Trophoblast cell (in vitro differentiated cells and primary cell): Measurements from ENCODE around the gene TBC1D16.

Source experiments
- DNase-seq, 2 donors: peaks; one replicate each; pipeline ENCODE4 v3.0.0-alpha.2; 2016
- H2AFZ ChIP-seq: 2 replicates; pipeline ENCODE4 v1.6.1; 2013; ENCODE audit warnings: low read length, moderate library complexity, mild to moderate bottlenecking; ENCODE audit not compliant: insufficient read depth, poor library complexity
- H2AK5ac ChIP-seq: 2 replicates; pipeline ENCODE4 v1.6.1; 2013; ENCODE audit warnings: mild to moderate bottlenecking, low read length
- H2BK120ac ChIP-seq: 2 replicates; pipeline ENCODE4 v1.6.1; 2013; ENCODE audit warnings: low read length, mild to moderate bottlenecking, moderate library complexity; ENCODE audit not compliant: insufficient read depth, poor library complexity
- H2BK12ac ChIP-seq: 2 replicates; pipeline ENCODE4 v1.6.1; 2013; ENCODE audit warnings: mild to moderate bottlenecking, low read length, moderate library complexity
- H2BK5ac ChIP-seq: 2 replicates; pipeline ENCODE4 v1.6.1; 2013; ENCODE audit warnings: low read length, low read depth, moderate library complexity, mild to moderate bottlenecking; ENCODE audit not compliant: poor library complexity
- H3K14ac ChIP-seq: 2 replicates; pipeline ENCODE4 v1.6.1; 2013; ENCODE audit warnings: mild to moderate bottlenecking, low read length
- H3K18ac ChIP-seq: 2 replicates; pipeline ENCODE4 v1.6.1; 2013; ENCODE audit warnings: mild to moderate bottlenecking, low read length
- H3K23ac ChIP-seq: 2 replicates; pipeline ENCODE4 v1.6.1; 2013; ENCODE audit warnings: low read length
- H3K27ac ChIP-seq: 2 replicates; pipeline ENCODE4 v1.5.1; 2013; ENCODE audit warnings: low read depth, mild to moderate bottlenecking, inconsistent platforms, low read length, moderate library complexity
- H3K27me3 ChIP-seq: 2 replicates; pipeline ENCODE4 v1.6.1; 2013; ENCODE audit warnings: inconsistent platforms, mild to moderate bottlenecking, low read length, moderate library complexity; ENCODE audit not compliant: insufficient read depth
- H3K36me3 ChIP-seq, 2 experiments: 1 replicate in 1 of 2; 2 replicates in 1 of 2; pipeline ENCODE4 v1.6.1; 2013; ENCODE audit warnings: low read length in 2 of 2, mild to moderate bottlenecking in 2 of 2, moderate library complexity in 1 of 2; ENCODE audit not compliant: insufficient read depth in 2 of 2, control insufficient read depth in 1 of 2
- H3K4ac ChIP-seq: 2 replicates; pipeline ENCODE4 v1.6.1; 2013; ENCODE audit warnings: low read depth, mild to moderate bottlenecking, low read length, moderate library complexity
- H3K4me1 ChIP-seq, 2 experiments: 1 replicate in 1 of 2; 2 replicates in 1 of 2; pipeline ENCODE4 v1.6.1; 2013; ENCODE audit warnings: low read length in 2 of 2, mild to moderate bottlenecking in 2 of 2, moderate library complexity in 1 of 2; ENCODE audit not compliant: insufficient read depth in 2 of 2, control insufficient read depth in 1 of 2
- H3K4me2 ChIP-seq: 2 replicates; pipeline ENCODE4 v1.6.1; 2013; ENCODE audit warnings: inconsistent platforms, mild to moderate bottlenecking, low read length, moderate library complexity
- H3K4me3 ChIP-seq: 2 replicates; pipeline ENCODE4 v1.5.1; 2013; ENCODE audit warnings: mild to moderate bottlenecking, low read depth, low read length, inconsistent platforms
- H3K79me1 ChIP-seq: one replicate; pipeline ENCODE4 v1.6.1; 2013; ENCODE audit warnings: low read length
- H3K79me2 ChIP-seq: 2 replicates; pipeline ENCODE4 v1.6.1; 2013; ENCODE audit warnings: low read length, mild to moderate bottlenecking; ENCODE audit not compliant: control insufficient read depth, insufficient read depth, poor library complexity
- H3K9ac ChIP-seq: 2 replicates; pipeline ENCODE4 v1.6.1; 2013; ENCODE audit warnings: mild to moderate bottlenecking, low read length
- H3K9me3 ChIP-seq: 2 replicates; pipeline ENCODE4 v1.6.1; 2013; ENCODE audit warnings: low read depth, mild to moderate bottlenecking, control low read depth, inconsistent platforms, low read length; ENCODE audit not compliant: insufficient read depth
- H4K12ac ChIP-seq: 2 replicates; pipeline ENCODE4 v1.6.1; 2013; ENCODE audit warnings: low read depth, mild to moderate bottlenecking, low read length, moderate library complexity
- H4K8ac ChIP-seq: 2 replicates; pipeline ENCODE4 v1.6.1; 2013; ENCODE audit warnings: low read depth, mild to moderate bottlenecking, low read length, moderate library complexity
- H4K91ac ChIP-seq: one replicate; pipeline ENCODE4 v1.6.1; 2013; ENCODE audit warnings: low read depth, mild to moderate bottlenecking, low read length, moderate library complexity
- WGBS: extraction: QIAGEN DNeasy Blood & Tissue Kit; methylation state at CpG from one replicate; pipeline ENCODE4 v1.1.7; 2013; ENCODE audit warnings: missing lambda C conversion rate; ENCODE audit not compliant: insufficient read length, insufficient coverage; ENCODE audit errors: extremely low coverage; 5-methylcytosine and 5-hydroxymethylcytosine counted together

The TBC1D16 gene

GRCh38 chr17:80023481-80024205, 12.0 kb downstream of the TBC1D16 start:
- WGBS: no CpG with 5 or more reads among the region's 43 CpGs
- Histone ChIP-seq H3K9me3 (peaks cover 11% of the 10 kb centered on the region), H4K12ac (no peak overlapping the region), H3K4ac (no peak overlapping the region), H2BK5ac (no peak overlapping the region), H3K23ac (no peak overlapping the region), H2AFZ (no peak overlapping the region), H3K27ac (no peak overlapping the region), H3K4me2 (no peak overlapping the region), H2BK12ac (no peak overlapping the region), H2AK5ac (no peak overlapping the region), H3K18ac (no peak overlapping the region), H3K79me2 (no peaks in the 10 kb centered on the region), H2BK120ac (no peak overlapping the region), H3K36me3 (peaks cover 0 to 6% of the 10 kb centered on the region in 2 experiments), H4K91ac (no peak overlapping the region), H3K14ac (no peak overlapping the region), H3K27me3 (no peaks in the 10 kb centered on the region), H3K4me1 (peaks cover 0 to 5% of the 10 kb centered on the region in 2 experiments), H3K79me1 (no peaks in the 10 kb centered on the region), H3K9ac (no peak overlapping the region), H4K8ac (no peak overlapping the region), H3K4me3 (no peak overlapping the region)
- peak in 1 of 2 donors; percentile 25 for DNase-seq

DNA sequence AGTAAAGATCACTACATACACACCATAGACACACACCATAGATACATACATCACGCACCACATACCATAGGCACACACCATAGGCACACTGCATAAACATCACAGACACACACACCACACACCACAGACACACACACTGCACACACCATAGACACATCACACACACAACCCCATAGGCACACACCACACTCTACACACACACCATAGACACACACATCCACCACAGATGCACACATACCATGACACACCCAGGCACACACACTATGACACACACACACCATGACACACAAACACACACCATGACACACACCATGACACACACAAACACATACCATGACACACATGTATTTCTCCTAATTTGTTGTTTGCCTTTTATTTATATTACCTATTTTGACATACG, 14.1 kb downstream of the TBC1D16 start:
- Histone ChIP-seq H2AFZ (no peak overlapping the region), H3K18ac (no peak overlapping the region), H2BK12ac (no peak overlapping the region), H3K36me3 (peaks cover 0 to 5% of the 10 kb centered on the region in 2 experiments), H3K79me2 (no peaks in the 10 kb centered on the region), H2BK5ac (no peak overlapping the region), H3K23ac (no peak overlapping the region), H4K91ac (no peak overlapping the region), H3K27me3 (no peaks in the 10 kb centered on the region), H3K4me1 (peaks cover 0 to 5% of the 10 kb centered on the region in 2 experiments), H4K12ac (no peak overlapping the region), H4K8ac (no peak overlapping the region), H3K4me3 (peak overlapping the region; percentile 3), H3K9ac (no peak overlapping the region), H3K9me3 (peaks cover 14% of the 10 kb centered on the region), H3K27ac (no peak overlapping the region), H3K4me2 (no peak overlapping the region), H2AK5ac (no peak overlapping the region), H3K4ac (no peak overlapping the region), H2BK120ac (no peak overlapping the region), H3K79me1 (no peaks in the 10 kb centered on the region), H3K14ac (no peak overlapping the region)
- DNase-seq: no peak
- WGBS: no CpG with 5 or more reads among the region's 2 CpGs

DNA sequence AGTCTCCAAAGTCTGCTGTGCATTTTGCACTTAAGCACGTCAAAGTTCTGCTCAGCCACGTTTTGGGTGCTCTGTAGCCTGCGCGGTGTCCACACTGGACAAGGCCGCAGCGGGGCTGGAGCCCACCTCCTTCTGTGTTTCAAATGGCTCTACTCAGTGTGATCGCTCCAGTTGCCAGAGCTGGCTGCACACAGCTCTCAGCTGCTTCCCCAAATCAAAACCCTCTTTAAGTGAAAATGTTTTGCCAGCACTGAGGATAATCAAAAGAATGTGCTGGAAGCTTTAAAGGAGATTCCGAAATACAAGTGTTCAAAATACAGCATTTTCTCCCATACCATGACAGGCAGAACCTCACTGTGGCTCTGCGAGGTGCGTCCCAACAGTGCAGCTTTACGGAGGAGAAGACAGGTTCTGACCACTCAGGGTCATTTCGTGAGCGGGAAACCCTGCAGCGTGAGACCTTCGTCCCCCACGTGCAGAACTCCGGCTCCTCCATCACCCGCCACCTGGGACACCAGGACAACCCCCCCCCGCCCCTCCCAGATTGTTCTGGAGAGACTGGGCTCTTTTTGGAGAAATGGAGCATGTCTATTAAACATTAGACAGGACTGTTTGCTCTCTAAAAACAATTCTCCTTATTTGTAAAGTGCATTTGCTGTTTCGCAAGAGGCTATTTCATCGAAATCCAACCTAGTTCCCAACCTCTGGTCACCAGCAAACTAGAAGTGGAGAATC, 16.6 kb downstream of the TBC1D16 start:
- H3K27ac ChIP-seq: no peak overlapping the region
- peaks cover 6% of the 10 kb centered on the region for H3K9me3 ChIP-seq
- no peaks in the 10 kb centered on the region for H3K79me2 ChIP-seq
- H4K8ac ChIP-seq: no peak overlapping the region
- no peak overlapping the region for H2BK5ac ChIP-seq
- peaks cover 0 to 2% of the 10 kb centered on the region in 2 experiments for H3K36me3 ChIP-seq
- H3K4me1 ChIP-seq: no peaks in the 10 kb centered on the region
- H2BK12ac ChIP-seq: no peak overlapping the region
- no peak overlapping the region for H4K91ac ChIP-seq
- no peaks in the 10 kb centered on the region for H3K79me1 ChIP-seq
- no peak overlapping the region for H2BK120ac ChIP-seq
- no peak overlapping the region for H3K18ac ChIP-seq
- no CpG with 5 or more reads among the region's 21 CpGs for WGBS
- no peak overlapping the region for H3K14ac ChIP-seq
- H3K27me3 ChIP-seq: no peaks in the 10 kb centered on the region
- H3K9ac ChIP-seq: no peak overlapping the region
- H3K4me3 ChIP-seq: no peak overlapping the region
- DNase-seq: no peak
- no peak overlapping the region for H4K12ac ChIP-seq
- no peak overlapping the region for H2AK5ac ChIP-seq
- no peak overlapping the region for H2AFZ ChIP-seq
- H3K23ac ChIP-seq: peak overlapping the region; percentile 33
- H3K4me2 ChIP-seq: no peak overlapping the region
- no peak overlapping the region for H3K4ac ChIP-seq

GRCh38 chr17:80017226-80018010, 18.3 kb downstream of the TBC1D16 start:
- Histone ChIP-seq H3K27me3 (no peaks in the 10 kb centered on the region), H3K4me2 (no peak overlapping the region), H4K12ac (no peak overlapping the region), H3K79me2 (no peaks in the 10 kb centered on the region), H3K9ac (no peak overlapping the region), H2BK5ac (no peak overlapping the region), H2AFZ (no peak overlapping the region), H3K14ac (no peak overlapping the region), H4K8ac (no peak overlapping the region), H3K36me3 (peaks cover 11 to 12% of the 10 kb centered on the region in 2 experiments), H2AK5ac (no peak overlapping the region), H3K4ac (no peak overlapping the region), H3K23ac (no peak overlapping the region), H3K4me3 (no peak overlapping the region), H3K4me1 (no peaks in the 10 kb centered on the region), H4K91ac (no peak overlapping the region), H2BK120ac (no peak overlapping the region), H3K18ac (no peak overlapping the region), H3K79me1 (no peaks in the 10 kb centered on the region), H3K9me3 (peaks cover 6% of the 10 kb centered on the region), H2BK12ac (no peak overlapping the region), H3K27ac (no peak overlapping the region)
- DNase-seq: no peak
- 100% methylated on average over 2 of the region's 18 CpGs for whole genome bisulfite sequencing
